NAMALWA (cell line): ENCODE results near the gene PEX10.

Source experiments
- DNase-seq: peaks from one replicate; pipeline ENCODE4 v3.0.0-alpha.2; 2015; ENCODE audit warnings: low spot score

Gene PEX10

GRCh38 chr1:2404890-2405511, 7.4 kb downstream of the PEX10 start:
- DNase-seq: no peak

DNA sequence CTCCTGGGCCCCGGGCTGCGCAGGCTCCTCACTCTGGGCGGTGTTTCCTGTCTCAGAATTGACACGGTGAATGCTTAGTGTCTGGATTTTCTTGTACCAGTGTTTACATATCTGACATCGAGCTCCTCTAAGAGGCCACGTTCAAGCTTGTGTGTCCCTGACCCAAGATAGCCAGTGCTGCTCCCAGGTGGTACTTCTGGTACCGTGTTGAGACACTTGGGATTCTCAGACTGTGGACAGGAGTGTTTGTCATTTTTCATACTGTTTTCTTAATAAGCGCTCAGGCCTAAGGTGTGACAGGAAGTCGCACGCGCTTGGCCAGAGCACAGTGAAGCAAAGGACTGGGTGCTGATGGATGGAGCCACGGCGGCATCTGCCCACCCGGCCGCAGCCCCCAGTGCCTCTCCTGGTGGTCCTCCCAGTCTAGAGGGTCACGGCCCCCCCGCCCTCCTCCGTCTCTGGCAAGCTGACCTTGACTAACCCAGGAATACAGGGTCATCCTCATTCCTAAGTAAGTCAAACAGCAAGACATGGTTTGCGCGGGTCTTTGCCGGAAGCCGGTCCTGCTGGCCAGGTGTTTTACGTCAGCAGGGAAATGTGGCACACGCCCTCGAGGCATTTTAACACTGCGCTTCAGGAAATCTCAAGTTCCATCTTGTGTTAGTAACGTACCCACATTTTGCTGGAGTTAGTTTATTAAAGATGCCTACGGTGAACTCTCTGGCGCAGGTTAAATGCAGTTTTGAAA, 8.0 kb downstream of the PEX10 start:
- DNase-seq: no peak

DNA sequence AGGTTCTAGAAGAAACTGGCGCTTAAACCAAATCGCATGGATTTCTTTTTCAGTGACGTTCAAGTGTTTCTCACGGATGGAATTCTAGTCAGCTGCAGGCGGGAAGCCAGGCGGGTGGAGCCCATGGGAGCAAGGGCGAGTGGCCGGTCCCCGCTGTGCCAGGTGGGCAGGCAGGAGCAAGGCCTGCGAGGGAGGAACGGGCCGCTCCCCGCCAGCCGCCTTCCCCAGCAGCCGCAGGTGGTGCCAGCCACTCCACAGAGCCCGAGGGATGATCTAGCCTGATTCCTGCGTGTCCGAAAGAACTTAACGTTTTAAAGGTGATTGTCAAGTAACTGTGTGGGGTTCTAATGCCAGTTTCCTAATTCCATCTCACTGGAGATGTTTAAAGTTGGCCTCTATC, 9.1 kb downstream of the PEX10 start:
- no peak for DNase-seq

DNA sequence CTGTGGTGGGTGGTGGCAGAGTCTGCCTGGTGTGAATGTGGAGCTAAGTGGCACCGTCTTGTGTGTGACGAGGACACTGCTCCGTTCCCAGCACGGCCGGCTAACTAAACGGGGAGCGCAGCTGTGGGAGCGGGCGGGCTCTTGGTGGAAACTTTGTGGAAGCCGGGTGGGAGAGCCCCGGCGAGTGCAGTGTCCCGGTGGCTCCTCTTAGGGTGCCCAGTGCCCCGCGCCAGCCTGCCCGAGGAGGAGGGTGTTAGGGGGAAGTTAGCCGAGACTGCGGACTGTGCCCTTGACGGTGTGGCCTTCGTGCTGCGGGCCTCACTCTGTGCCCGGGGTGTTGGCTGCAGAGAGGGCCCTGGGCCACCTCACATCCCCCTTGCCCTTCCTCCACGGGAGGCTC, 9.9 kb downstream of the PEX10 start:
- no peak for DNase-seq

- DNase-seq: peak; percentile 32
Measured at GRCh38 chr1:2400950-2401649, 11.3 kb downstream of the PEX10 start.

GRCh38 chr1:2400576-2400909, 11.8 kb downstream of the PEX10 start:
- no peak for DNase-seq

DNA sequence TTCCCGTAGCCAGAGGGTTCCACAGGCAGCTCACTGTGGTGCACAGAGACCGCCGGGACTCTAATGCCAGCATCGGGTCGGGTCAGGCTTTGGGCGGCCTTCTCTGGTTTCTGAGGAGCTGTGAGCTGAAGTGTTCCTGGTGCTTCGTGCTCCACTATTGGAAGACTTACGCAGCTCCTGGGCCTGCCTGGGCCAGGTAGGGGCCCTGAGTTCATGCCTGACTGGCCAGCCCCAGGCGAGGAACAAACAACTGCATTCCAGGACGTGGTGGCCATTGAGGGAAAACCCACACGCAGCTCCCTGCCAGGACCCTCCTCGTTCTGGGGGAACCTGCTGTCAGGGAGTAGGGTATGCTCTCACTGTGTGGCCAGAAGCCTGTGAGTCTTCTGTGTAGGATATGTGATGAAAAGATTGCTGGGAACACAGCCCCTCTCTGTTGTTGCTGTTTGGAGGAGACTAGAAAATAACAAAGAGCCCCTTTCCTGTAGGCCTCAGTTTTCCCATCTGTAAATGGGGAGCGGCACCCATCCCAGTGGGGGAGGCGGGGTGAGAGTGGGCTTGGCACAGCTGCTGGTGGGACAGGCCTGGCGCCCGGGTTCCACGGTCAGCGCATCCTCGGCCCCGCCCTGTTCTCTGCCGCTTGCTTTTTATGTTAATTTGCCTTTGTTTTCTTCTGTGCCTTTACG, 12.3 kb downstream of the PEX10 start:
- DNase-seq: no peak

- no peak for DNase-seq
Measured at GRCh38 chr1:2398871-2399270, 13.5 kb downstream of the PEX10 start.

- no peak for DNase-seq
Measured at GRCh38 chr1:2397007-2397679, 15.2 kb downstream of the PEX10 start.

- no peak for DNase-seq
Measured at GRCh38 chr1:2396476-2396875, 15.9 kb downstream of the PEX10 start.

- DNase-seq: no peak
Measured at GRCh38 chr1:2396059-2396458, 16.3 kb downstream of the PEX10 start.

DNA sequence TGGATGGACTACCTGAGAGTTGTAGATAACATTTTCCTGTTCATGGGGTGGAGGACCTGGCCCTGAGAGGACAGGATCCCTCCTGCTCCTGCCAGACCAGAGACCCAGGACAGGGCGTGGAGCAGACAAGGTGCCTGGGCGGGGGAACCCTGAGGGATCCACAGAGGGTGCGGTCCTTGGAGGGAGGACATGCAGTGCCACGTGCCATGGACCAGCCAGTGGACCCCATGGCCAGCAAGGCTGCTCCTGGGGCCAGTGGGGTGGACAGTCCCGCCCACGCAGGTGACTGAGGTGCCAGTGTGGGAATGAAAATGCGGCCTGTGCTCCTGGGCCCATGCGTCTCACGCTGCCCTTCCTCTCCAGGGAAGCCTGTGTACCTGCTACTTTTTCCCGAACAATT, 17.1 kb downstream of the PEX10 start:
- no peak for DNase-seq

DNA sequence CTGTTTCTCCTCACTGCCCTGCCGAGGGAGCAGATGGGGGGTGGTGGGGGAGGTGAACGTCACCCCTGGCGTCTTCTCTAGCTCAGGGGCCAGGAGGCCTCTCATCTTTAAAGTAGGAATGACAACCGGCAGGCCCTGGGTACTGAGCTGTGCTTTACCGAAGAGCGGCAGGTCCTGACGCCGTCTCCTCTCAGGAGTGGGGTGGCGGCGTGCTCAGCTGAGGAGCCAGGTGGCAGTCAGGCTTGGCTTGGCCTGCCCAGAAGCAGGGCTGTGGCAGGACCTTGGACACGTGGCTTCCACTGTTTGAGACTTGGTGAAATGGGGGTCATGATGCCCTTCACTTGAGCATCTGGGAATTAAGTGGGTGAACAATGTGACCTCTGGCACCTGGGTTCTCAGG, 17.6 kb downstream of the PEX10 start:
- no peak for DNase-seq

GRCh38 chr1:2394220-2394619, 18.1 kb downstream of the PEX10 start:
- DNase-seq: no peak

- no peak for DNase-seq
Measured at GRCh38 chr1:2393471-2393877, 18.9 kb downstream of the PEX10 start.

DNA sequence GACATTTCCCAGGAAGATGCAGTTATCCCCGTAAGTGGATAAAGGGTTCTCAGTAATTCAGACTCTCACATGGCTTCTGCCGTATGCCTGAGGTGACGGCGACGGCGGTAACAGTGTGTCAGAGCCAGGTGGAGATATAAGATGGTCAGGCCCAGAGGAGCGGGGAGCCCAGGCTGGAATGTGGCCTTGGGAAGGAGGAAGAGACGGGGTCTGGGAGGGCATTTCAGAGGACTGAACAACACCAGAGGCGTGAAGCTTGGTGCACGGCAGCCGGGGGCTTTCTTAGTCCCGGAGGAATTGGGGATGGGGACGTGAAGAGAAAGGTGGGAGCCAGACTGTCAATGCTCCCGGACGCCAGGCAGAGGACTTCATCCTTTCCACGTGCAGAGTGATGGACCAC, 19.7 kb downstream of the PEX10 start:
- no peak for DNase-seq

GRCh38 chr1:2391931-2392509, 20.3 kb downstream of the PEX10 start:
- no peak for DNase-seq

DNA sequence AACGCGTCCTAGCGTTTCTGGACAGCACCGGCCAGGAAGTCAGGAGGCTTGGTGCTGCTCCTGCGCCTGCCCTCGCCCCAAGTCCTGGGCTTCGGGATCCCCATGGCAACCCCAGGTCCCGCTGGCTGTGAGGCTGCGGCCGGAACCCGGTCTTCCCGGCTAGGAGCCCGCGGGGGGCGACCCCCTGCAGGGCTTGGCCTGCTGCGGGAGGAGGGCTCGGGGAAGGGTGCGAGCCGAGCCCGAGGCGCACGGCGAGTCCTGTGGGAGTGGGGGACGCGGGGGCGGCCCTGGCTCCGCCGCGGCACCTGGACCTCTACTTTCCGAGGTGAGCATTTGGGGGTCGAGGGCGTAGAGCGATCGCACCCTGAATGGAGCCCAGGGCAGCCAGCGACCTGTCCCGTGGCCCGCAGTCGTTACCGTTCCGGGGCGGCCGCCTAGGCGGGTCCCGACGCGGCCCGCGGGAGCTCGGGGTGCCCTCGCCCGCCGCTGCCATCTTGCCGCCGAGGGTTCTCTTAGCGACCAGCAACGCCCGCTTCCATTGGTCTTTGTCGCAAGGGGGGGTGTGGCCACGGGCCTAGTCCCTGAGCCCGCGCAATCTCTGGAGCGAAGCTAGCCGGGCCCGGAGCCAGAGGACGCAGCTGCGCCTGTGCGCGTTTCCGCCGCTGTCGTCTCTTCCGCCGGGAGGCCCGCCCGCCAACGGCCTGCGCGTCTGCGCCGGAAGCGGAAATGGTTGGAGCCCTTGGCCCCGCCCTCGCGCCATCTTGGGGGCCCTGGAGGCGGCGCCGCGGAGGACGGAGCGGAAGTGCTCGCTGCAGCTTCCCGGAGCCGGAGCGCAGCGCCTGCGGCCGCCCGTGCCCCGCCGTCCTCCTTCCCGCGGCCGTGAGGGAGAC, 21.1 kb downstream of the PEX10 start, which contains the start of the genes MORN1 and RER1:
Gene MORN1 (minus strand): TSS at position 514 of the 890 bp plus-strand sequence. CDS start 21 bp downstream, at position 493.
Gene RER1 (plus strand): TSS at position 801 of the 890 bp plus-strand sequence. CDS start 3,950 bp downstream, outside the sequence.
- peak; percentile 100 for DNase-seq

DNA sequence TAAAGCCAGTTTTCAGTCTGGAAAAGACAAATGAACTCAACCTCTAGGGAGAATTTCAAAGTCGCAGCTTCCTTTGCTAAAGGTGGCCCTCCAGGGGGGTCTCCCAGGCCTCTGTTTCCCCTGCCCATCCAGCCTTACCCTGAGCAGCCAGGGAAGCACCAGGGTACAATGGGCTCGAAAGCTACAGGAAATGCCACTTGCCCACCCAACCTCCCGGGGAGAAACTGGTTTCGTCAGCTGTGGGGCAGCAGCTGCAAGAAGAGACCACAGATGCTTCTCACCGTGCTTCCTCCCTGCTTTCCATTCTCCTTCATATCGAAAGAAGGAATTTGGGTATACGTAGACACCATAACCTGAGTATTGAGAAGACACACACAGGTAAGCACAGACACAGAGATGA, 22.7 kb downstream of the PEX10 start:
- no peak for DNase-seq
